IMR-90 (cell line): ENCODE data around the gene RASIP1. TPM values are rescaled to one million over a fixed set of nuclear protein-coding genes. Genes with fewer than 3 reads are reported as not detected.

Experiments
- ATAC-seq: fragments of 200-7000 bp; cut with Tn5 transposase; 2 replicates; pipeline ENCODE4 v1.9.1; 2020; ENCODE audit warnings: low read depth, mild to moderate bottlenecking, moderate library complexity
- BruUV-seq: library from RNA; stranded (reverse); fragments of 400-500 nt; replicated peaks from 2 replicates; lab custom pipeline; 2021; lab: Mats Ljungman, UMichigan
- CTCF ChIA-PET: fragments of 300-600 bp; formaldehyde crosslinking; extraction: SDS; loops from one replicate; lab custom pipeline; 2021; ENCODE audit warnings: antibody characterized with exemption; lab: Yijun Ruan, JAX
- POLR2A ChIA-PET: fragments of 300-600 bp; sonication (Branson Sonifier 250); formaldehyde crosslinking; loops from one replicate; lab custom pipeline; 2022; ENCODE audit warnings: antibody characterized with exemption; ENCODE audit not compliant: unreplicated experiment; lab: Charles Lee
- DNase-seq: peaks from one replicate; pipeline ENCODE4 v3.0.0; 2013
- H2AFZ ChIP-seq: replicated peaks from 2 replicates; pipeline ENCODE3; 2013; ENCODE audit warnings: low read length, mild to moderate bottlenecking; ENCODE audit not compliant: poor library complexity
- H2AK5ac ChIP-seq: 2 replicates; pipeline ENCODE4 v1.6.1; 2013; ENCODE audit warnings: low read depth, low read length, inconsistent platforms
- H2AK9ac ChIP-seq: replicated peaks from 2 replicates; pipeline ENCODE3; 2013; ENCODE audit warnings: mild to moderate bottlenecking, low read depth, low read length, moderate library complexity; ENCODE audit not compliant: poor library complexity
- H2BK120ac ChIP-seq: 2 replicates; pipeline ENCODE4 v1.6.1; 2013; ENCODE audit warnings: low read depth, low read length, inconsistent platforms
- H2BK15ac ChIP-seq: 3 replicates; pipeline ENCODE4 v1.6.1; 2013; ENCODE audit warnings: low read depth, low read length, inconsistent platforms
- H2BK20ac ChIP-seq: 2 replicates; pipeline ENCODE4 v1.6.1; 2013; ENCODE audit warnings: low read depth, mild to moderate bottlenecking, inconsistent platforms, low read length, moderate library complexity
- H2BK5ac ChIP-seq: 2 replicates; pipeline ENCODE4 v1.6.1; 2013; ENCODE audit warnings: mild to moderate bottlenecking, low read depth, low read length, inconsistent platforms; ENCODE audit not compliant: poor library complexity, severe bottlenecking
- H3K14ac ChIP-seq: replicated peaks from 2 replicates; pipeline ENCODE4 v1.6.1; 2013; ENCODE audit warnings: low read depth, low read length, inconsistent platforms
- H3K18ac ChIP-seq: 2 replicates; pipeline ENCODE4 v1.6.1; 2013; ENCODE audit warnings: low read depth, low read length, control low read depth
- H3K23ac ChIP-seq: 2 replicates; pipeline ENCODE4 v1.6.1; 2013; ENCODE audit warnings: low read depth, low read length, inconsistent platforms
- H3K27ac ChIP-seq: 2 replicates; pipeline ENCODE4 v1.5.1; 2013; ENCODE audit warnings: mild to moderate bottlenecking, control low read depth, low read length; ENCODE audit not compliant: insufficient read depth
- H3K27me3 ChIP-seq: 2 replicates; pipeline ENCODE4 v1.6.1; 2013; ENCODE audit warnings: low read length; ENCODE audit not compliant: control insufficient read depth, insufficient read depth
- H3K36me3 ChIP-seq: 2 replicates; pipeline ENCODE4 v1.6.1; 2013; ENCODE audit warnings: low read length, mixed read lengths; ENCODE audit not compliant: control insufficient read depth, insufficient read depth
- H3K4ac ChIP-seq: 2 replicates; pipeline ENCODE4 v1.6.1; 2013; ENCODE audit warnings: low read depth, low read length, inconsistent platforms
- H3K4me1 ChIP-seq: 2 replicates; pipeline ENCODE4 v1.6.1; 2013; ENCODE audit warnings: low read length, mixed read lengths; ENCODE audit not compliant: control insufficient read depth, insufficient read depth
- H3K4me2 ChIP-seq: 2 replicates; pipeline ENCODE4 v1.6.1; 2013; ENCODE audit warnings: low read depth, mild to moderate bottlenecking, control low read depth, low read length, moderate library complexity
- H3K4me3 ChIP-seq: 2 replicates; pipeline ENCODE4 v1.5.1; 2013; ENCODE audit warnings: low read depth, mild to moderate bottlenecking, control low read depth, low read length, moderate library complexity; ENCODE audit not compliant: insufficient read depth
- H3K56ac ChIP-seq: 2 replicates; pipeline ENCODE4 v1.6.1; 2013; ENCODE audit warnings: low read length, inconsistent platforms; ENCODE audit not compliant: insufficient read depth; ENCODE audit errors: extremely low read depth
- H3K79me1 ChIP-seq, 2 experiments: 2 replicates each; pipeline ENCODE4 v1.6.1; 2013; ENCODE audit warnings: low read length in 2 of 2, inconsistent platforms in 1 of 2, low read depth in 1 of 2
- H3K9ac ChIP-seq: 2 replicates; pipeline ENCODE4 v1.6.1; 2013; ENCODE audit warnings: low read depth, low read length, control low read depth
- H3K9me1 ChIP-seq: 2 replicates; pipeline ENCODE4 v1.6.1; 2013; ENCODE audit warnings: low read length, inconsistent platforms; ENCODE audit not compliant: insufficient read depth
- H3K9me3 ChIP-seq: 2 replicates; pipeline ENCODE4 v1.6.1; 2013; ENCODE audit warnings: low read length; ENCODE audit not compliant: control insufficient read depth, insufficient read depth
- H4K20me1 ChIP-seq: 2 replicates; pipeline ENCODE4 v1.6.1; 2013; ENCODE audit warnings: low read length, inconsistent platforms; ENCODE audit not compliant: insufficient read depth
- H4K5ac ChIP-seq: 2 replicates; pipeline ENCODE4 v1.6.1; 2013; ENCODE audit warnings: mild to moderate bottlenecking, low read depth, low read length, control low read depth
- H4K8ac ChIP-seq, 2 experiments: 2 replicates each; pipeline ENCODE4 v1.6.1; 2013; ENCODE audit warnings: low read depth in 2 of 2, low read length in 2 of 2, control low read depth in 1 of 2, inconsistent platforms in 1 of 2
- H4K91ac ChIP-seq: 2 replicates; pipeline ENCODE4 v1.6.1; 2013; ENCODE audit warnings: low read depth, low read length, inconsistent platforms; ENCODE audit not compliant: insufficient read depth
- BHLHE40 ChIP-seq: fragments of 150-350 bp; IDR thresholded peaks from 2 replicates; pipeline ENCODE4 v1.6.1; 2016; ENCODE audit warnings: mild to moderate bottlenecking, low read depth, low read length
- CEBPB ChIP-seq: IDR thresholded peaks from 2 replicates; pipeline ENCODE4 v1.6.1; 2012; ENCODE audit warnings: low read depth, low read length, improper control_type of control experiment
- CHD1 ChIP-seq: IDR thresholded peaks from 2 replicates; pipeline ENCODE4 v1.6.1; 2012; ENCODE audit warnings: low read depth, low read length, improper control_type of control experiment
- CTCF ChIP-seq: conservative IDR thresholded peaks from 2 replicates; pipeline ENCODE4 v1.5.1; 2012; ENCODE audit warnings: mild to moderate bottlenecking, low read depth, low read length, improper control_type of control experiment
- ELK1 ChIP-seq: fragments of 150-350 bp; IDR thresholded peaks from 2 replicates; pipeline ENCODE4 v1.6.1; 2016; ENCODE audit warnings: low read depth, mild to moderate bottlenecking, low read length, moderate library complexity, borderline replicate concordance
- NFE2L2 ChIP-seq: fragments of 150-350 bp; IDR thresholded peaks from 2 replicates; pipeline ENCODE4 v1.6.1; 2016; ENCODE audit warnings: low read depth, mild to moderate bottlenecking, low read length
- POLR2A ChIP-seq: IDR thresholded peaks from 2 replicates; pipeline ENCODE4 v1.6.1; 2012; ENCODE audit warnings: mild to moderate bottlenecking, low read depth, low read length
- RCOR1 ChIP-seq: IDR thresholded peaks from 2 replicates; pipeline ENCODE4 v1.6.1; 2012; ENCODE audit warnings: mild to moderate bottlenecking, low read length, improper control_type of control experiment; ENCODE audit not compliant: insufficient replicate concordance
- USF2 ChIP-seq: fragments of 150-350 bp; IDR thresholded peaks from 2 replicates; pipeline ENCODE4 v1.6.1; 2017; ENCODE audit warnings: mild to moderate bottlenecking, antibody characterized with exemption, low read length, low read depth
- WGBS, 2 experiments: methylation state at CpG; one replicate each; pipeline versions ENCODE4 v1.1.5 to v1.1.7; 2013; ENCODE audit warnings: missing lambda C conversion rate in 2 of 2; ENCODE audit not compliant: insufficient read length in 1 of 2; ENCODE audit errors: extremely low coverage in 2 of 2; 5-methylcytosine and 5-hydroxymethylcytosine counted together
- dilution Hi-C: fragments of 300-500 bp; cut with HindIII; formaldehyde crosslinking; loops from one replicate; pipeline ENCODE4 v1.14.3; 2018; ENCODE audit warnings: low sequenced_read_pairs; ENCODE audit not compliant: unreplicated experiment
- in situ Hi-C: fragments of 300-500 bp; cut with MboI; formaldehyde crosslinking; loops from 3 replicates; pipeline ENCODE4 v1.14.3; 2019; ENCODE audit warnings: low sequenced_read_pairs, inconsistent platforms, mixed read lengths
- intact Hi-C: fragments of 100-400 bp; cut with micrococcal nuclease; formaldehyde crosslinking; loops from 2 replicates; pipeline ENCODE4 v1.10.0; 2022
- polyA plus RNA-seq, 3 experiments: library from polyadenylated mRNA; depleted of rRNA; stranded (reverse); fragments of >200 nt; gene quantifications; 2 replicates each; pipeline ENCODE4 v1.2.3, GENCODE V29; 2012; ENCODE audit warnings: low replicate concordance in 1 of 3
- total RNA-seq: library from RNA; depleted of rRNA; stranded (reverse); fragments of >200 nt; gene quantifications from 2 replicates; pipeline ENCODE4 v1.2.3, GENCODE V29; 2012

The RASIP1 gene
- total and polyA plus RNA-seq, 2 of the 4 experiments (the other 2 are of a cell fraction): 0.18 to 0.51 TPM

GRCh38 chr19:48674921-48675824 lies 65.2 kb downstream of the RASIP1 start (continued):
- TF ChIP-seq USF2: no peak

- Histone ChIP-seq H4K5ac (no peak overlapping the region), H4K91ac (no peak overlapping the region), H3K9me1 (no peaks in the 10 kb centered on the region), H3K4ac (no peak overlapping the region), H2BK5ac (no peak overlapping the region), H3K4me3 (no peak overlapping the region), H3K9me3 (no peaks in the 10 kb centered on the region), H3K27me3 (peaks cover 9% of the 10 kb centered on the region; the same call in 1 of the 2 replicates), H4K8ac (no peak overlapping the region), H2BK15ac (no peak overlapping the region), H2BK20ac (no peak overlapping the region), H4K20me1 (no peaks in the 10 kb centered on the region), H3K4me2 (no peak overlapping the region), H2BK120ac (no peak overlapping the region), H3K9ac (no peak overlapping the region), H2AFZ (no peak overlapping the region), H3K23ac (no peak overlapping the region), H3K4me1 (no peaks in the 10 kb centered on the region), H3K36me3 (no peaks in the 10 kb centered on the region), H3K14ac (no peak overlapping the region), H2AK5ac (no peak overlapping the region), H2AK9ac (no peak overlapping the region), H3K18ac (no peak overlapping the region), H3K79me1 (no peaks in the 10 kb centered on the region), H3K27ac (no peak overlapping the region), H3K56ac (no peak overlapping the region)
- TF ChIP-seq NFE2L2: no peak
- TF ChIP-seq CTCF: no peak
- TF ChIP-seq POLR2A: no peak
- no peak for TF ChIP-seq RCOR1
- no peak for TF ChIP-seq CEBPB
- TF ChIP-seq USF2: no peak
- TF ChIP-seq CHD1: no peak
- no peak for TF ChIP-seq ELK1
- no peak for TF ChIP-seq BHLHE40
- ATAC-seq (no peak), DNase-seq (no peak)
- ChIA-PET CTCF (no interaction called here), POLR2A (no interaction called here)
- no TSS peak for BruUV-seq
- intact Hi-C loops (loop anchor here (2.0 kb wide), 1 partner anchor 40 kb away; no protein-coding TSS in a partner anchor), dilution Hi-C loops (no loop called here), in situ Hi-C loops (no loop called here)
- 81% methylated on average over 3 of the region's 19 CpGs; no CpG with 5 or more reads in 1 of the 2 experiments for WGBS, 2 experiments
Measured at GRCh38 chr19:48674216-48674809, 66.1 kb downstream of the RASIP1 start.
